Measurements from ENCODE around the gene DIP2A. TPM values are rescaled to one million over a fixed set of nuclear protein-coding genes. Genes with fewer than 3 reads are reported as not detected.

The DIP2A gene
- total and polyA plus RNA-seq, 2 of the 8 experiments (the other 6 are each of a cell fraction or from before 2014, with no cell fraction given), result 16.0 to 27.1 TPM

GRCh38 chr21:46420241-46421190, 38.2 kb upstream of the DIP2A start:
- Histone ChIP-seq H3K36me3 (ENCODE audit: control insufficient read depth in 2 of 4, insufficient read depth in 4 of 4, low read length in 3 of 4) (peaks cover 4 to 25% (median 15%) of the 10 kb centered on the region in 4 experiments; a peak in 6 of 8 replicates), H3K9ac (replicated peaks in 1 of 4; ENCODE audit: extremely low read depth in 1 of 4, low read depth in 3 of 4, low read length in 3 of 4) (no peak overlapping the region), H3K79me2 (ENCODE audit: control insufficient read depth in 1 of 2, insufficient read depth in 2 of 2, low read length in 2 of 2) (no peaks in the 10 kb centered on the region), H2BK5ac (ENCODE audit: low read depth, low read length) (no peak overlapping the region), H2BK120ac (replicated peaks; ENCODE audit: low read depth, low read length) (no peak overlapping the region), H2BK20ac (ENCODE audit: low read length) (no peak overlapping the region), H3K4me2 (ENCODE audit: insufficient read depth in 1 of 2, low read depth in 2 of 2, low read length in 2 of 2) (no peak overlapping the region), H3K9me3 (ENCODE audit: insufficient read depth in 2 of 2, low read depth in 1 of 2, low read length in 1 of 2) (no peaks in the 10 kb centered on the region), H3K27ac (ENCODE audit: low read depth, low read length) (no peak overlapping the region), H3K23me2 (ENCODE audit: low read depth, low read length) (0 out of 2 replicates have a peak, but pooled peaks cover 2% of the 10 kb centered on the region), H3K4ac (replicated peaks; ENCODE audit: insufficient read length, low read depth, low read length) (no peak overlapping the region), H3K4me1 (replicated peaks in 1 of 4; ENCODE audit: control insufficient read depth in 3 of 4, insufficient read depth in 4 of 4, low read length in 3 of 4) (peaks cover 0 to 16% (median 6%) of the 10 kb centered on the region in 4 experiments; a peak in 5 of 7 replicates), H3K56ac (replicated peaks; ENCODE audit: insufficient read length, low read depth, low read length) (no peak overlapping the region), H2BK12ac (ENCODE audit: low read depth, low read length) (no peak overlapping the region), H4K20me1 (replicated peaks in 1 of 2; ENCODE audit: control insufficient read depth in 1 of 2, insufficient read depth in 2 of 2, low read length in 2 of 2) (no peaks in the 10 kb centered on the region), H4K8ac (ENCODE audit: extremely low read depth, insufficient read depth, low read length) (no peak overlapping the region), H3K4me3 (ENCODE audit: extremely low read depth in 1 of 4, insufficient read depth in 2 of 4, low read depth in 3 of 4, low read length in 4 of 4) (no peak overlapping the region), H2AFZ (ENCODE audit: low read length) (no peak overlapping the region), H3K23ac (ENCODE audit: insufficient read length) (no peak overlapping the region), H3K18ac (ENCODE audit: extremely low read depth, low read length) (no peak overlapping the region), H4K91ac (replicated peaks; ENCODE audit: insufficient read length, low read length) (no peak overlapping the region), H4K5ac (ENCODE audit: insufficient read length, low read depth, low read length) (no peak overlapping the region), H2BK15ac (ENCODE audit: low read length) (no peak overlapping the region), H3K27me3 (replicated peaks in 1 of 4; ENCODE audit: control insufficient read depth in 3 of 4, extremely low read depth in 1 of 4, insufficient read depth in 3 of 4, low read length in 3 of 4) (no peaks in the 10 kb centered on the region), H3K14ac (ENCODE audit: insufficient read length) (no peak overlapping the region), H2AK5ac (ENCODE audit: low read depth, low read length) (no peak overlapping the region), H3K79me1 (ENCODE audit: low read depth, low read length) (no peaks in the 10 kb centered on the region)
- CTCF ChIA-PET (ENCODE audit: partially characterized antibody), result no interaction called here
- POLR2A ChIA-PET (ENCODE audit: partially characterized antibody), result interaction anchor here (1.9 kb wide), 1 partner anchor 9 kb away, joined by 7 read pairs; no protein-coding TSS in a partner anchor
- DNase-seq (ENCODE audit: low read depth in 1 of 2, low spot score in 2 of 2) (no peak), FAIRE-seq (no peak)
- WGBS, 2 experiments (ENCODE audit: extremely low coverage in 1 of 2, insufficient coverage in 1 of 2, insufficient read length in 1 of 2, insufficient replicate concordance in 2 of 2, low coverage in 1 of 2, low lambda C conversion rate in 2 of 2, missing lambda C conversion rate in 1 of 2), result 90% methylated on average over 16 of the region's 16 CpGs; no CpG with 5 or more reads in 1 of the 2 experiments
